Measurements from ENCODE around the gene SLC28A2. TPM values are rescaled to one million over a fixed set of nuclear protein-coding genes. Genes with fewer than 3 reads are reported as not detected.
"Not testable (repeated sequence)": the region's sequence is repeated elsewhere in the genome, so short reads cannot be mapped to it uniquely, and the experiment has no call there.

SLC28A2 gene
- total RNA-seq, 4 donors from 2014 or later: 0.83 to 75.1 (median 64.6) TPM

GRCh38 chr15:45231132-45231531 is 20.9 kb upstream of the SLC28A2 start:
- TF ChIP-seq POLR2A (IDR thresholded peaks at IDR 0.05): no peak
- TF ChIP-seq CTCF (IDR thresholded peaks at IDR 0.05): no peak
- Histone ChIP-seq H3K4me1 (peaks cover 0 to 13% (median 0%) of the 10 kb centered on the region in 4 donors), H3K36me3 (no peaks in the 10 kb centered on the region), H3K9me3 (peaks cover 0 to 7% (median 3%) of the 10 kb centered on the region in 4 donors), H3K4me3 (no peak overlapping the region), H3K27ac (peak overlapping the region in 3 of 4 donors; percentile 22 to 75 (median 70)), H3K27me3 (no peaks in the 10 kb centered on the region)
- DNase-seq: peak in 2 of 3 donors; percentile 62 to 71

GRCh38 chr15:45231864-45232562 is 20.0 kb upstream of the SLC28A2 start:
- H3K27me3 ChIP-seq: no peaks in the 10 kb centered on the region
- peaks cover 0 to 13% (median 0%) of the 10 kb centered on the region in 4 donors for H3K4me1 ChIP-seq
- H3K4me3 ChIP-seq: no peak overlapping the region
- TF ChIP-seq CTCF (IDR thresholded peaks at IDR 0.05) (no peak), POLR2A (IDR thresholded peaks at IDR 0.05) (no peak)
- peaks cover 0 to 7% (median 3%) of the 10 kb centered on the region in 4 donors for H3K9me3 ChIP-seq
- DNase-seq: no peak
- peak overlapping the region in 2 of 4 donors; percentile 43 to 70 for H3K27ac ChIP-seq
- no peaks in the 10 kb centered on the region for H3K36me3 ChIP-seq

GRCh38 chr15:45234562-45235235 is 17.3 kb upstream of the SLC28A2 start:
- Histone ChIP-seq H3K36me3 (no peaks in the 10 kb centered on the region), H3K27ac (peak overlapping the region in 2 of 4 donors; percentile 32 to 80), H3K4me1 (peaks cover 0 to 7% (median 0%) of the 10 kb centered on the region in 4 donors), H3K4me3 (no peak overlapping the region), H3K9me3 (peaks cover 0 to 14% (median 4%) of the 10 kb centered on the region in 4 donors), H3K27me3 (no peaks in the 10 kb centered on the region)
- peak in 1 of 3 donors; percentile 70 for DNase-seq
- TF ChIP-seq POLR2A (IDR thresholded peaks at IDR 0.05) (peak in 1 of 2 donors; percentile 18), CTCF (IDR thresholded peaks at IDR 0.05) (no peak)

- Histone ChIP-seq H3K27ac (peak overlapping the region in 1 of 4 donors; percentile 12), H3K9me3 (peaks cover 0 to 33% (median 8%) of the 10 kb centered on the region in 4 donors)
- H3K4me3 ChIP-seq, H3K36me3 ChIP-seq, DNase-seq, H3K27me3 ChIP-seq, H3K4me1 ChIP-seq: not testable (repeated sequence)
Measured at GRCh38 chr15:45236806-45237205, 15.2 kb upstream of the SLC28A2 start.

GRCh38 chr15:45242289-45242688 is 9.7 kb upstream of the SLC28A2 start:
- Histone ChIP-seq H3K4me3 (no peak overlapping the region), H3K27me3 (no peaks in the 10 kb centered on the region), H3K36me3 (peaks cover 0 to 13% (median 0%) of the 10 kb centered on the region in 3 donors), H3K4me1 (no peaks in the 10 kb centered on the region), H3K27ac (no peak overlapping the region), H3K9me3 (peaks cover 0 to 63% (median 21%) of the 10 kb centered on the region in 4 donors)
- no peak for TF ChIP-seq CTCF (IDR thresholded peaks at IDR 0.05)
- TF ChIP-seq POLR2A (IDR thresholded peaks at IDR 0.05): no peak
- DNase-seq: no peak
